WTC11 (cell line): Measurements from ENCODE around the gene WBP2NL. TPM values are rescaled to one million over a fixed set of nuclear protein-coding genes. Genes with fewer than 3 reads are reported as not detected.

ENCODE experiments used
- ATAC-seq: fragments of 200-7000 bp; cut with Tn5 transposase; 2 replicates; pipeline ENCODE4 v1.10.0; 2021; ENCODE audit warnings: mild to moderate bottlenecking, moderate library complexity
- CTCF ChIA-PET: fragments of 300-600 bp; sonication (Branson Sonifier 250); formaldehyde crosslinking; loops from one replicate; lab custom pipeline; 2021; ENCODE audit warnings: antibody characterized with exemption; lab: Charles Lee
- POLR2A ChIA-PET: fragments of 350-600 bp; sonication (Branson Sonifier 250); formaldehyde crosslinking; loops from one replicate; lab custom pipeline; 2021; ENCODE audit warnings: antibody characterized with exemption; lab: Charles Lee
- DNase-seq: peaks from one replicate; pipeline ENCODE4 v3.0.0; 2021; ENCODE audit warnings: low spot score
- H3K27ac Mint-ChIP-seq: 2 replicates; pipeline ENCODE4 v1.8.0; 2021; ENCODE audit warnings: mixed read lengths
- H3K27me3 Mint-ChIP-seq: 2 replicates; pipeline ENCODE4 v1.8.0; 2021; ENCODE audit warnings: low read depth, mild to moderate bottlenecking, moderate library complexity, mixed read lengths
- H3K36me3 Mint-ChIP-seq: 2 replicates; pipeline ENCODE4 v1.8.0; 2021; ENCODE audit warnings: mixed read lengths
- H3K4me1 Mint-ChIP-seq: 2 replicates; pipeline ENCODE4 v1.8.0; 2022; ENCODE audit warnings: mixed read lengths
- H3K4me3 Mint-ChIP-seq: 2 replicates; pipeline ENCODE4 v1.8.0; 2021; ENCODE audit warnings: mild to moderate bottlenecking, moderate library complexity, mixed read lengths
- H3K9me3 Mint-ChIP-seq: 2 replicates; pipeline ENCODE4 v1.8.0; 2021; ENCODE audit warnings: mixed read lengths
- ELF4 ChIP-seq: sonication (generic); formaldehyde crosslinking; IDR thresholded peaks from 2 replicates; pipeline ENCODE4 v1.8.1; 2022; ENCODE audit warnings: low read depth, mild to moderate bottlenecking, moderate library complexity, missing genetic modification reagents
- EMX1 ChIP-seq: fragments of 250-450 bp; sonication (Bioruptor Pico); IDR thresholded peaks from 2 replicates; pipeline ENCODE4 v1.8.0; 2021; ENCODE audit warnings: mild to moderate bottlenecking
- ESRRA ChIP-seq: sonication (generic); formaldehyde crosslinking; IDR thresholded peaks from 2 replicates; pipeline ENCODE4 v1.8.1; 2022; ENCODE audit warnings: mild to moderate bottlenecking, missing genetic modification reagents, borderline replicate concordance
- FOXP1 ChIP-seq: sonication (generic); formaldehyde crosslinking; IDR thresholded peaks from 2 replicates; pipeline ENCODE4 v1.8.0; 2022; ENCODE audit warnings: missing genetic modification reagents, mild to moderate bottlenecking, moderate library complexity, borderline replicate concordance
- GTF2I ChIP-seq: fragments of 250-450 bp; sonication (Bioruptor Pico); conservative IDR thresholded peaks from 2 replicates; pipeline ENCODE4 v1.4.0; 2021; ENCODE audit warnings: mild to moderate bottlenecking
- JAZF1 ChIP-seq: fragments of 250-450 bp; sonication (Bioruptor Pico); IDR thresholded peaks from 2 replicates; pipeline ENCODE4 v1.9.0; 2021; ENCODE audit warnings: moderate library complexity, mild to moderate bottlenecking, inconsistent platforms
- KAT7 ChIP-seq: sonication (generic); formaldehyde crosslinking; IDR thresholded peaks from 2 replicates; pipeline ENCODE4 v1.8.1; 2023; ENCODE audit warnings: missing genetic modification reagents, mild to moderate bottlenecking, borderline replicate concordance
- SMAD4 ChIP-seq: sonication (generic); formaldehyde crosslinking; IDR thresholded peaks from 2 replicates; pipeline ENCODE4 v1.8.0; 2022; ENCODE audit warnings: mild to moderate bottlenecking, missing genetic modification reagents
- TCF7 ChIP-seq: sonication (generic); formaldehyde crosslinking; IDR thresholded peaks from 2 replicates; pipeline ENCODE4 v1.8.0; 2022; ENCODE audit warnings: mild to moderate bottlenecking, low read depth, missing genetic modification reagents, moderate library complexity
- TEAD4 ChIP-seq: sonication (generic); formaldehyde crosslinking; IDR thresholded peaks from 2 replicates; pipeline ENCODE4 v1.8.0; 2022; ENCODE audit warnings: mild to moderate bottlenecking, missing genetic modification reagents
- TP53 ChIP-seq: sonication (generic); formaldehyde crosslinking; IDR thresholded peaks from 2 replicates; pipeline ENCODE4 v1.8.1; 2023; ENCODE audit warnings: mild to moderate bottlenecking, missing genetic modification reagents
- ZNF138 ChIP-seq: sonication (generic); formaldehyde crosslinking; conservative IDR thresholded peaks from 2 replicates; pipeline ENCODE4 v1.8.1; 2022; ENCODE audit warnings: mild to moderate bottlenecking, moderate library complexity, missing genetic modification reagents
- ZNF317 ChIP-seq: sonication (generic); formaldehyde crosslinking; IDR thresholded peaks from 2 replicates; pipeline ENCODE4 v1.8.1; 2023; ENCODE audit warnings: low read depth, mild to moderate bottlenecking, moderate library complexity, missing genetic modification reagents, borderline replicate concordance
- ZNF396 ChIP-seq: fragments of 250-450 bp; sonication (Bioruptor Pico); IDR thresholded peaks from 2 replicates; pipeline ENCODE4 v1.8.0; 2021; ENCODE audit warnings: mild to moderate bottlenecking, moderate library complexity, borderline replicate concordance
- ZNF423 ChIP-seq: fragments of 250-450 bp; sonication (Bioruptor Pico); IDR thresholded peaks from 2 replicates; pipeline ENCODE4 v2.1.2; 2022; ENCODE audit warnings: mild to moderate bottlenecking, moderate library complexity
- total RNA-seq: library from RNA; stranded (reverse); gene quantifications from 3 replicates; pipeline ENCODE4 v1.2.3, GENCODE V29; 2021
- TF ChIP-seq, protein P1 (sequence below): sonication (generic); formaldehyde crosslinking; IDR thresholded peaks from 2 replicates; pipeline ENCODE4 v1.8.1; 2022; ENCODE audit warnings: low read depth, mild to moderate bottlenecking, moderate library complexity, missing genetic modification reagents, borderline replicate concordance
- TF ChIP-seq, protein P2 (sequence below): fragments of 250-450 bp; sonication (Bioruptor Pico); IDR thresholded peaks from 2 replicates; pipeline ENCODE4 v2.1.2; 2022; ENCODE audit warnings: mild to moderate bottlenecking, moderate library complexity
- TF ChIP-seq, protein P3 (sequence below): sonication (generic); formaldehyde crosslinking; IDR thresholded peaks from 2 replicates; pipeline ENCODE4 v1.8.1; 2023; ENCODE audit warnings: mild to moderate bottlenecking, missing genetic modification reagents, moderate library complexity
- TF ChIP-seq, protein P4 (sequence below): sonication (generic); formaldehyde crosslinking; IDR thresholded peaks from 2 replicates; pipeline ENCODE4 v1.8.0; 2023; ENCODE audit warnings: missing genetic modification reagents, mild to moderate bottlenecking, borderline replicate concordance

Gene WBP2NL
- total RNA-seq, 1 experiment from 2014 or later, result not detected

DNA sequence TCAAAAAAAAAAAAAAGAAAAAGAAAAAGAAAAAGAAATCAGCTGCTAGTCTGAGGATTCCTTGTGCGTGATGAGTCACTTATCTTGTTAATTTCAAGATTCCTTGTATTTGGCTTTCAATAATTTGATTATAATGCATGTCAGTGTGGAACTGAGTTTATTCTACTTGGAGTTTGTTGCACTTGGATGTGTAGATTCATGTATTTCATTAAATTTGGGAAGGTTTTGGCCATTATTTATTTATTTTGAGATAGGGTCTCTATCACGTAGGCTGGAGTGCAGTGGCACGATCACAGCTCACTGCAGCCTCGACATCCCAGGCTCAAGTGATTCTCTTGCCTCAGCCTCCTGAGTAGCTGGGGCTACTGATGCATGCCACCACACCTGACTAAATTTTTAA lies 14.8 kb downstream of the WBP2NL start:
- ChIA-PET CTCF (no interaction called here), POLR2A (interaction anchor here (0.6 kb wide), 1 partner anchor 1529 kb away, joined by 3 read pairs; no protein-coding TSS in a partner anchor)
- Mint-ChIP-seq H3K4me3 (no peak overlapping the region), H3K4me1 (no peaks in the 10 kb centered on the region), H3K27ac (no peak overlapping the region), H3K9me3 (peaks cover 22% of the 10 kb centered on the region), H3K36me3 (peaks cover 9% of the 10 kb centered on the region), H3K27me3 (peaks cover 57% of the 10 kb centered on the region)
- DNase-seq, result no peak
- ATAC-seq, result no peak
- TF ChIP-seq, protein P1, sequence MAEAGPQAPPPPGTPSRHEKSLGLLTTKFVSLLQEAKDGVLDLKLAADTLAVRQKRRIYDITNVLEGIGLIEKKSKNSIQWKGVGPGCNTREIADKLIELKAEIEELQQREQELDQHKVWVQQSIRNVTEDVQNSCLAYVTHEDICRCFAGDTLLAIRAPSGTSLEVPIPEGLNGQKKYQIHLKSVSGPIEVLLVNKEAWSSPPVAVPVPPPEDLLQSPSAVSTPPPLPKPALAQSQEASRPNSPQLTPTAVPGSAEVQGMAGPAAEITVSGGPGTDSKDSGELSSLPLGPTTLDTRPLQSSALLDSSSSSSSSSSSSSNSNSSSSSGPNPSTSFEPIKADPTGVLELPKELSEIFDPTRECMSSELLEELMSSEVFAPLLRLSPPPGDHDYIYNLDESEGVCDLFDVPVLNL (CRISPR knock-in tag), result no peak
- no peak for TF ChIP-seq ZNF138 (CRISPR knock-in tag)
- TF ChIP-seq KAT7 (CRISPR knock-in tag), result no peak
- TF ChIP-seq EMX1 (CRISPR knock-in tag), result no peak
- TF ChIP-seq JAZF1, result no peak
- no peak for TF ChIP-seq ZNF317 (CRISPR knock-in tag)
- TF ChIP-seq ESRRA (CRISPR knock-in tag), result no peak
- TF ChIP-seq TCF7 (CRISPR knock-in tag), result no peak
- TF ChIP-seq, protein P2, sequence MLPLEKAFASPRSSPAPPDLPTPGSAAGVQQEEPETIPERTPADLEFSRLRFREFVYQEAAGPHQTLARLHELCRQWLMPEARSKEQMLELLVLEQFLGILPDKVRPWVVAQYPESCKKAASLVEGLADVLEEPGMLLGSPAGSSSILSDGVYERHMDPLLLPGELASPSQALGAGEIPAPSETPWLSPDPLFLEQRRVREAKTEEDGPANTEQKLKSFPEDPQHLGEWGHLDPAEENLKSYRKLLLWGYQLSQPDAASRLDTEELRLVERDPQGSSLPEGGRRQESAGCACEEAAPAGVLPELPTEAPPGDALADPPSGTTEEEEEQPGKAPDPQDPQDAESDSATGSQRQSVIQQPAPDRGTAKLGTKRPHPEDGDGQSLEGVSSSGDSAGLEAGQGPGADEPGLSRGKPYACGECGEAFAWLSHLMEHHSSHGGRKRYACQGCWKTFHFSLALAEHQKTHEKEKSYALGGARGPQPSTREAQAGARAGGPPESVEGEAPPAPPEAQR (CRISPR knock-in tag), result no peak

DNA sequence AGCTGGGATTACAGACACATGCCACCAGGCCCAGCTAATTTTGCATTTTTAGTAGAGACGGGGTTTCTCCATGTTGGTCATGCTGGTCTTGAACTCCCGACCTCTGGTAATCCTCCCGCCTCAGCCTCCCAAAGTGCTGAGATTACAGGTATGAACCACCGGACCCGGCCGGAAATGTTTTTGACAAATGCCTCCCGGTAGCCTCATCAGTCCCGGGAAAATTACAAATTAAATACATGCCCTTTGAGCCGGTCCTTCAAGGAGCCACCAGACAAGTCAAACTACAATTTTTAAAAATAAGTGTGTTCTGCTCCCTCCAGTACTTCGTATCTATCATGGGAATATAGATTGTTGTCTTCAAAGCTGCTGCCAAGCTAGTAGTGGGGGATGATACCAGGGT lies 17.5 kb downstream of the WBP2NL start:
- TF ChIP-seq GTF2I (CRISPR knock-in tag), result no peak
- no peak for TF ChIP-seq SMAD4 (CRISPR knock-in tag)
- no peak for TF ChIP-seq ELF4
- no peak for TF ChIP-seq KAT7 (CRISPR knock-in tag)
- TF ChIP-seq ZNF396 (CRISPR knock-in tag), result no peak
- TF ChIP-seq, protein P3, sequence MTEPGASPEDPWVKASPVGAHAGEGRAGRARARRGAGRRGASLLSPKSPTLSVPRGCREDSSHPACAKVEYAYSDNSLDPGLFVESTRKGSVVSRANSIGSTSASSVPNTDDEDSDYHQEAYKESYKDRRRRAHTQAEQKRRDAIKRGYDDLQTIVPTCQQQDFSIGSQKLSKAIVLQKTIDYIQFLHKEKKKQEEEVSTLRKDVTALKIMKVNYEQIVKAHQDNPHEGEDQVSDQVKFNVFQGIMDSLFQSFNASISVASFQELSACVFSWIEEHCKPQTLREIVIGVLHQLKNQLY (CRISPR knock-in tag), result no peak
- TF ChIP-seq, protein P4, sequence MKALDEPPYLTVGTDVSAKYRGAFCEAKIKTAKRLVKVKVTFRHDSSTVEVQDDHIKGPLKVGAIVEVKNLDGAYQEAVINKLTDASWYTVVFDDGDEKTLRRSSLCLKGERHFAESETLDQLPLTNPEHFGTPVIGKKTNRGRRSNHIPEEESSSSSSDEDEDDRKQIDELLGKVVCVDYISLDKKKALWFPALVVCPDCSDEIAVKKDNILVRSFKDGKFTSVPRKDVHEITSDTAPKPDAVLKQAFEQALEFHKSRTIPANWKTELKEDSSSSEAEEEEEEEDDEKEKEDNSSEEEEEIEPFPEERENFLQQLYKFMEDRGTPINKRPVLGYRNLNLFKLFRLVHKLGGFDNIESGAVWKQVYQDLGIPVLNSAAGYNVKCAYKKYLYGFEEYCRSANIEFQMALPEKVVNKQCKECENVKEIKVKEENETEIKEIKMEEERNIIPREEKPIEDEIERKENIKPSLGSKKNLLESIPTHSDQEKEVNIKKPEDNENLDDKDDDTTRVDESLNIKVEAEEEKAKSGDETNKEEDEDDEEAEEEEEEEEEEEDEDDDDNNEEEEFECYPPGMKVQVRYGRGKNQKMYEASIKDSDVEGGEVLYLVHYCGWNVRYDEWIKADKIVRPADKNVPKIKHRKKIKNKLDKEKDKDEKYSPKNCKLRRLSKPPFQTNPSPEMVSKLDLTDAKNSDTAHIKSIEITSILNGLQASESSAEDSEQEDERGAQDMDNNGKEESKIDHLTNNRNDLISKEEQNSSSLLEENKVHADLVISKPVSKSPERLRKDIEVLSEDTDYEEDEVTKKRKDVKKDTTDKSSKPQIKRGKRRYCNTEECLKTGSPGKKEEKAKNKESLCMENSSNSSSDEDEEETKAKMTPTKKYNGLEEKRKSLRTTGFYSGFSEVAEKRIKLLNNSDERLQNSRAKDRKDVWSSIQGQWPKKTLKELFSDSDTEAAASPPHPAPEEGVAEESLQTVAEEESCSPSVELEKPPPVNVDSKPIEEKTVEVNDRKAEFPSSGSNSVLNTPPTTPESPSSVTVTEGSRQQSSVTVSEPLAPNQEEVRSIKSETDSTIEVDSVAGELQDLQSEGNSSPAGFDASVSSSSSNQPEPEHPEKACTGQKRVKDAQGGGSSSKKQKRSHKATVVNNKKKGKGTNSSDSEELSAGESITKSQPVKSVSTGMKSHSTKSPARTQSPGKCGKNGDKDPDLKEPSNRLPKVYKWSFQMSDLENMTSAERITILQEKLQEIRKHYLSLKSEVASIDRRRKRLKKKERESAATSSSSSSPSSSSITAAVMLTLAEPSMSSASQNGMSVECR (CRISPR knock-in tag), result no peak
- no peak for TF ChIP-seq ZNF423
- no peak for TF ChIP-seq ESRRA (CRISPR knock-in tag)
- TF ChIP-seq ZNF317 (CRISPR knock-in tag), result no peak
- TF ChIP-seq, protein P1 (CRISPR knock-in tag), result no peak
- TF ChIP-seq TEAD4 (CRISPR knock-in tag), result no peak
- no peak for TF ChIP-seq FOXP1
- no peak for TF ChIP-seq TP53 (CRISPR knock-in tag)
- POLR2A ChIA-PET, result no interaction called here

More for the DNA sequence above, 17.5 kb downstream of the WBP2NL start:
- ATAC-seq (no peak), DNase-seq (no peak)
- H3K27me3 Mint-ChIP-seq, result peaks cover 47% of the 10 kb centered on the region
- no peak overlapping the region for H3K27ac Mint-ChIP-seq
- CTCF ChIA-PET, result interaction anchor here (0.8 kb wide), 1 partner anchor 52 kb away, joined by 3 read pairs; no protein-coding TSS in a partner anchor
- H3K36me3 Mint-ChIP-seq, result no peaks in the 10 kb centered on the region
- H3K4me3 Mint-ChIP-seq, result no peak overlapping the region
- no peaks in the 10 kb centered on the region for H3K4me1 Mint-ChIP-seq
- peaks cover 4% of the 10 kb centered on the region; the same call in 1 of the 2 replicates for H3K9me3 Mint-ChIP-seq
